Measurements from ENCODE around the gene MAP4. TPM values are rescaled to one million over a fixed set of nuclear protein-coding genes. Genes with fewer than 3 reads are reported as not detected.

The MAP4 gene
- total and polyA plus RNA-seq, 2 of the 13 experiments (the other 11 are each of a cell fraction or from before 2014, with no cell fraction given): 33.1 to 38.7 TPM

- TF ChIP-seq, protein P1, sequence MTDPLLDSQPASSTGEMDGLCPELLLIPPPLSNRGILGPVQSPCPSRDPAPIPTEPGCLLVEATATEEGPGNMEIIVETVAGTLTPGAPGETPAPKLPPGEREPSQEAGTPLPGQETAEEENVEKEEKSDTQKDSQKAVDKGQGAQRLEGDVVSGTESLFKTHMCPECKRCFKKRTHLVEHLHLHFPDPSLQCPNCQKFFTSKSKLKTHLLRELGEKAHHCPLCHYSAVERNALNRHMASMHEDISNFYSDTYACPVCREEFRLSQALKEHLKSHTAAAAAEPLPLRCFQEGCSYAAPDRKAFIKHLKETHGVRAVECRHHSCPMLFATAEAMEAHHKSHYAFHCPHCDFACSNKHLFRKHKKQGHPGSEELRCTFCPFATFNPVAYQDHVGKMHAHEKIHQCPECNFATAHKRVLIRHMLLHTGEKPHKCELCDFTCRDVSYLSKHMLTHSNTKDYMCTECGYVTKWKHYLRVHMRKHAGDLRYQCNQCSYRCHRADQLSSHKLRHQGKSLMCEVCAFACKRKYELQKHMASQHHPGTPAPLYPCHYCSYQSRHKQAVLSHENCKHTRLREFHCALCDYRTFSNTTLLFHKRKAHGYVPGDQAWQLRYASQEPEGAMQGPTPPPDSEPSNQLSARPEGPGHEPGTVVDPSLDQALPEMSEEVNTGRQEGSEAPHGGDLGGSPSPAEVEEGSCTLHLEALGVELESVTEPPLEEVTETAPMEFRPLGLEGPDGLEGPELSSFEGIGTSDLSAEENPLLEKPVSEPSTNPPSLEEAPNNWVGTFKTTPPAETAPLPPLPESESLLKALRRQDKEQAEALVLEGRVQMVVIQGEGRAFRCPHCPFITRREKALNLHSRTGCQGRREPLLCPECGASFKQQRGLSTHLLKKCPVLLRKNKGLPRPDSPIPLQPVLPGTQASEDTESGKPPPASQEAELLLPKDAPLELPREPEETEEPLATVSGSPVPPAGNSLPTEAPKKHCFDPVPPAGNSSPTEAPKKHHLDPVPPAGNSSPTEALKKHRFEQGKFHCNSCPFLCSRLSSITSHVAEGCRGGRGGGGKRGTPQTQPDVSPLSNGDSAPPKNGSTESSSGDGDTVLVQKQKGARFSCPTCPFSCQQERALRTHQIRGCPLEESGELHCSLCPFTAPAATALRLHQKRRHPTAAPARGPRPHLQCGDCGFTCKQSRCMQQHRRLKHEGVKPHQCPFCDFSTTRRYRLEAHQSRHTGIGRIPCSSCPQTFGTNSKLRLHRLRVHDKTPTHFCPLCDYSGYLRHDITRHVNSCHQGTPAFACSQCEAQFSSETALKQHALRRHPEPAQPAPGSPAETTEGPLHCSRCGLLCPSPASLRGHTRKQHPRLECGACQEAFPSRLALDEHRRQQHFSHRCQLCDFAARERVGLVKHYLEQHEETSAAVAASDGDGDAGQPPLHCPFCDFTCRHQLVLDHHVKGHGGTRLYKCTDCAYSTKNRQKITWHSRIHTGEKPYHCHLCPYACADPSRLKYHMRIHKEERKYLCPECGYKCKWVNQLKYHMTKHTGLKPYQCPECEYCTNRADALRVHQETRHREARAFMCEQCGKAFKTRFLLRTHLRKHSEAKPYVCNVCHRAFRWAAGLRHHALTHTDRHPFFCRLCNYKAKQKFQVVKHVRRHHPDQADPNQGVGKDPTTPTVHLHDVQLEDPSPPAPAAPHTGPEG (CRISPR knock-in tag; IDR thresholded peaks at IDR 0.05): no peak
- 0 out of 2 replicates have a peak, but pooled peaks have one; percentile 76 for TF ChIP-seq ZSCAN29 (CRISPR knock-in tag; conservative IDR thresholded peaks at IDR 0.05)
- TF ChIP-seq CEBPG (CRISPR knock-in tag; IDR thresholded peaks at IDR 0.05): peak; percentile 42; the same call in 1 of the 2 replicates
- TF ChIP-seq ZMYM3 (CRISPR knock-in tag; IDR thresholded peaks at IDR 0.05): 0 out of 2 replicates have a peak, but pooled peaks have one; percentile 41
- peak in 1 of 2 experiments; percentile 20; a peak in 1 of 4 replicates for TF ChIP-seq EP300 (IDR thresholded peaks at IDR 0.05; ENCODE audit: low read depth in 2 of 2, low read length in 2 of 2)
- no peak for TF ChIP-seq EP300 (CRISPR knock-in tag; IDR thresholded peaks at IDR 0.05; ENCODE audit: borderline replicate concordance)
- no peak for TF ChIP-seq DNMT3B (CRISPR knock-in tag; conservative IDR thresholded peaks at IDR 0.05)
- TF ChIP-seq NR2F6 (IDR thresholded peaks at IDR 0.05): peak; percentile 51; the same call in 1 of the 2 replicates
- TF ChIP-seq NR2F6 (CRISPR knock-in tag; IDR thresholded peaks at IDR 0.05): peak; percentile 82
- 0 out of 2 replicates have a peak, but pooled peaks have one; percentile 37 for TF ChIP-seq NCOA2 (CRISPR knock-in tag; IDR thresholded peaks at IDR 0.05)
- TF ChIP-seq GATAD2A (CRISPR knock-in tag; IDR thresholded peaks at IDR 0.05): peak; percentile 20; the same call in 1 of the 2 replicates
- TF ChIP-seq MED8 (CRISPR knock-in tag; IDR thresholded peaks at IDR 0.05; ENCODE audit: insufficient replicate concordance): no peak
- 0 out of 2 replicates have a peak, but pooled peaks have one; percentile 13 for TF ChIP-seq PPARG (CRISPR knock-in tag; conservative IDR thresholded peaks at IDR 0.05)
- no peak for TF ChIP-seq ZNF224 (CRISPR knock-in tag; IDR thresholded peaks at IDR 0.05)
- TF ChIP-seq ZSCAN9 (CRISPR knock-in tag; IDR thresholded peaks at IDR 0.05; ENCODE audit: borderline replicate concordance): no peak
- TF ChIP-seq ZNF770 (CRISPR knock-in tag; IDR thresholded peaks at IDR 0.05): peak; percentile 87
- no peak for TF ChIP-seq CENPX (CRISPR knock-in tag; IDR thresholded peaks at IDR 0.05)
- TF ChIP-seq SMAD3 (CRISPR knock-in tag; IDR thresholded peaks at IDR 0.05): no peak
- no peak for TF ChIP-seq U2AF2 (IDR thresholded peaks at IDR 0.05; ENCODE audit: low read depth, low read length)
- TF ChIP-seq ZNF879 (CRISPR knock-in tag; IDR thresholded peaks at IDR 0.05): no peak
These were observed 11.0 kb upstream of the MAP4 start (continued) for GRCh38 chr3:48026951-48027908.
